ENCODE results near the gene GOT2. TPM values are rescaled to one million over a fixed set of nuclear protein-coding genes. Genes with fewer than 3 reads are reported as not detected.

The GOT2 gene
- total and polyA plus RNA-seq, 2 donors (not counting 3 experiments of a cell fraction or from before 2014, with no cell fraction given), result 53.4 to 127 TPM

GRCh38 chr16:58727028-58727781 lies 6.9 kb downstream of the GOT2 start:
- H3K9me1 ChIP-seq (replicated peaks; ENCODE audit: control insufficient read depth, extremely low read depth, insufficient read depth, low read length), result no peaks in the 10 kb centered on the region
- peaks cover 2% of the 10 kb centered on the region for H3K4me1 ChIP-seq (ENCODE audit: control insufficient read depth, extremely low read depth, insufficient read depth, low read length)
- no peak overlapping the region for H2AFZ ChIP-seq (ENCODE audit: low read depth, low read length)
- no peak for FAIRE-seq
- no peaks in the 10 kb centered on the region for H4K20me1 ChIP-seq (replicated peaks; ENCODE audit: control insufficient read depth, extremely low read depth, insufficient read depth, low read length)
- H3K36me3 ChIP-seq (ENCODE audit: control insufficient read depth in 2 of 2, extremely low read depth in 1 of 2, insufficient read depth in 2 of 2, low read length in 2 of 2), result peaks cover 3 to 4% of the 10 kb centered on the region in 2 experiments
- DNase-seq (ENCODE audit: low read depth, low spot score), result no peak
- H3K79me2 ChIP-seq (ENCODE audit: control insufficient read depth, insufficient read depth, low read length), result peaks cover 60% of the 10 kb centered on the region
- H3K4me3 ChIP-seq (replicated peaks in 1 of 3; ENCODE audit: insufficient read depth in 1 of 3, low read depth in 1 of 3, low read length in 3 of 3), result no peak overlapping the region
- dilution Hi-C loops (cut with MboI; ENCODE audit: extremely low pct_ligation_motif_present, low sequenced_read_pairs), result no loop called here
- H3K4me2 ChIP-seq (ENCODE audit: insufficient read depth, low read length), result no peak overlapping the region
- intact Hi-C loops (cut with micrococcal nuclease), result no loop called here
- no TSS peak for BruUV-seq (replicated peaks)
- POLR2A ChIA-PET, result no interaction called here
- TF ChIP-seq FOS (IDR thresholded peaks at IDR 0.05; ENCODE audit: borderline replicate concordance, insufficient read depth, low read length), result no peak
- H3K9ac ChIP-seq (replicated peaks; ENCODE audit: extremely low read depth, insufficient read depth, low read length), result no peak overlapping the region
- H3K27ac ChIP-seq (ENCODE audit: insufficient read depth, low read depth, low read length), result no peak overlapping the region
- no peaks in the 10 kb centered on the region for H3K9me3 ChIP-seq (replicated peaks; ENCODE audit: control insufficient read depth, insufficient read depth, low read length)
- no peaks in the 10 kb centered on the region for H3K27me3 ChIP-seq (ENCODE audit: control insufficient read depth in 2 of 2, insufficient read depth in 2 of 2, low read length in 2 of 2)
- CTCF ChIA-PET, result interaction anchor here (2.1 to 4.8 kb wide), 2 partner anchors 29 kb away, joined by 8 to 32 read pairs; no protein-coding TSS in a partner anchor

GRCh38 chr16:58723109-58723508 lies 11.0 kb downstream of the GOT2 start:
- Histone ChIP-seq H4K20me1 (replicated peaks; ENCODE audit: control insufficient read depth, extremely low read depth, insufficient read depth, low read length) (no peaks in the 10 kb centered on the region), H3K4me2 (ENCODE audit: insufficient read depth, low read length) (no peak overlapping the region), H3K4me1 (ENCODE audit: control insufficient read depth, extremely low read depth, insufficient read depth, low read length) (no peaks in the 10 kb centered on the region), H3K27me3 (ENCODE audit: control insufficient read depth in 2 of 2, insufficient read depth in 2 of 2, low read length in 2 of 2) (no peaks in the 10 kb centered on the region), H3K27ac (ENCODE audit: insufficient read depth, low read depth, low read length) (no peak overlapping the region), H3K9me1 (replicated peaks; ENCODE audit: control insufficient read depth, extremely low read depth, insufficient read depth, low read length) (no peaks in the 10 kb centered on the region), H2AFZ (ENCODE audit: low read depth, low read length) (no peak overlapping the region), H3K4me3 (replicated peaks in 1 of 3; ENCODE audit: insufficient read depth in 1 of 3, low read depth in 1 of 3, low read length in 3 of 3) (no peak overlapping the region), H3K9me3 (replicated peaks; ENCODE audit: control insufficient read depth, insufficient read depth, low read length) (no peaks in the 10 kb centered on the region), H3K9ac (replicated peaks; ENCODE audit: extremely low read depth, insufficient read depth, low read length) (no peak overlapping the region), H3K36me3 (ENCODE audit: control insufficient read depth in 2 of 2, extremely low read depth in 1 of 2, insufficient read depth in 2 of 2, low read length in 2 of 2) (peaks cover 8 to 12% of the 10 kb centered on the region in 2 experiments), H3K79me2 (ENCODE audit: control insufficient read depth, insufficient read depth, low read length) (peaks cover 23% of the 10 kb centered on the region)
- no peak for DNase-seq (ENCODE audit: low read depth, low spot score)
- intact Hi-C loops (cut with micrococcal nuclease) (no loop called here), dilution Hi-C loops (cut with MboI; ENCODE audit: extremely low pct_ligation_motif_present, low sequenced_read_pairs) (no loop called here)
- TF ChIP-seq FOS (IDR thresholded peaks at IDR 0.05; ENCODE audit: borderline replicate concordance, insufficient read depth, low read length) (no peak), POLR2AphosphoS5 (IDR thresholded peaks at IDR 0.05; ENCODE audit: insufficient read depth, low read depth, low read length) (no peak), GATA2 (IDR thresholded peaks at IDR 0.05; ENCODE audit: insufficient read depth, insufficient read length, low read depth, low read length) (no peak), JUN (IDR thresholded peaks at IDR 0.05; ENCODE audit: borderline replicate concordance, insufficient read depth, insufficient read length, low read depth) (no peak), CTCF (IDR thresholded peaks at IDR 0.05; ENCODE audit: extremely low read depth in 1 of 2, insufficient read depth in 1 of 2, low read depth in 1 of 2, low read length in 2 of 2) (no peak), EZH2 (IDR thresholded peaks at IDR 0.05; ENCODE audit: borderline replicate concordance, low read depth, low read length, severe bottlenecking) (no peak), POLR2A (IDR thresholded peaks at IDR 0.05; ENCODE audit: low read depth, low read length) (no peak), MYC (IDR thresholded peaks at IDR 0.05; ENCODE audit: low read depth, low read length) (no peak)
- TF ChIP-seq, protein P1, sequence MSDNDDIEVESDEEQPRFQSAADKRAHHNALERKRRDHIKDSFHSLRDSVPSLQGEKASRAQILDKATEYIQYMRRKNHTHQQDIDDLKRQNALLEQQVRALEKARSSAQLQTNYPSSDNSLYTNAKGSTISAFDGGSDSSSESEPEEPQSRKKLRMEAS (IDR thresholded peaks at IDR 0.05; ENCODE audit: insufficient read depth, insufficient read length), result no peak
- POLR2A ChIA-PET, result no interaction called here
- no TSS peak for BruUV-seq (replicated peaks)
- CTCF ChIA-PET, result interaction anchor here (1.5 to 4.8 kb wide), 2 partner anchors 33 to 39 kb away, joined by 3 to 32 read pairs; partner anchors contain the start of gene SLC38A7
- no peak for FAIRE-seq

All from endothelial cell of umbilical vein (primary cell).